ENCODE data around the gene INSIG1. TPM values are rescaled to one million over a fixed set of nuclear protein-coding genes. Genes with fewer than 3 reads are reported as not detected.

The INSIG1 gene
- total and polyA plus RNA-seq, 2 experiments from 2014 or later, result 30.7 to 40.3 TPM

DNA sequence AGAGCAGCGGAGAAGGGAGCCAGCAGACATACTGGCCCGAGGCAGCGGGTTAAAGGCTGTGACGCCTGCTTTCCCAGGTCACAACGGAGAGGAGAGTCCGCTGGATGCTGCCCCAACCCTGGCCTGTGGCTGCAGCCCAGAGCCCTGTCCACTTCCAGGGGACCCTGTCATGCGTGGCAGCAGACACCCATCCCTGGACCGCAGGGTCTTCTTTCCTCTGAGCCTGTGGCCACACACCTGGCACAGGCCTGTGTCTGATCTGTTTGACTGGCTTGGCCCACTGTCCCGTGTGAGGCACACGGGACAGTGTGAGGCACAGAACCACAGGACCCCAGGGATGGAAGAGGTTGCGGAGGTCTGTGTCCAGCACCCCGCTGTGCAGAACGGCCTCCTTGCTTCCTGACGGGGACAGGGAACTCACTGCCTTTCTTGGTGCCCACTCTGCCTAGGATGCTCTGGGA is 42.4 kb downstream of the INSIG1 start:
- Histone ChIP-seq H3K4me2 (ENCODE audit: unreplicated experiment) (no peak overlapping the region), H3K4me3 (no peak overlapping the region), H3K36me3 (ENCODE audit: low read depth) (no peaks in the 10 kb centered on the region), H3K27me3 (replicated peaks; ENCODE audit: insufficient read depth) (peaks cover 14% of the 10 kb centered on the region), H3F3A (ENCODE audit: insufficient read depth) (no peaks in the 10 kb centered on the region), H3K27ac (no peak overlapping the region), H3K9me3 (ENCODE audit: low read depth) (no peaks in the 10 kb centered on the region), H2AFZ (no peak overlapping the region), H3K79me2 (ENCODE audit: insufficient read depth) (no peaks in the 10 kb centered on the region), H4K20me1 (ENCODE audit: insufficient read depth) (no peaks in the 10 kb centered on the region), H3K4me1 (ENCODE audit: insufficient read depth) (no peaks in the 10 kb centered on the region), H3K9me2 (ENCODE audit: insufficient read depth) (no peaks in the 10 kb centered on the region), H3K9ac (no peak overlapping the region)
- no peak for DNase-seq
- in situ Hi-C loops (cut with MboI), result loop anchor here (5.0 to 10.0 kb wide), 2 partner anchors 153 to 435 kb away; no protein-coding TSS in a partner anchor
- 63 to 72% methylated on average over 14 of the region's 14 CpGs for WGBS, 2 experiments (ENCODE audit: low coverage in 1 of 2, low lambda C conversion rate in 2 of 2, missing lambda C conversion rate in 2 of 2)
- TF ChIP-seq EZH2phosphoT487 (IDR thresholded peaks at IDR 0.05; ENCODE audit: insufficient read depth, low read depth) (no peak), EZH2 (IDR thresholded peaks at IDR 0.05; ENCODE audit: insufficient read depth, poor library complexity, severe bottlenecking) (no peak)

DNA sequence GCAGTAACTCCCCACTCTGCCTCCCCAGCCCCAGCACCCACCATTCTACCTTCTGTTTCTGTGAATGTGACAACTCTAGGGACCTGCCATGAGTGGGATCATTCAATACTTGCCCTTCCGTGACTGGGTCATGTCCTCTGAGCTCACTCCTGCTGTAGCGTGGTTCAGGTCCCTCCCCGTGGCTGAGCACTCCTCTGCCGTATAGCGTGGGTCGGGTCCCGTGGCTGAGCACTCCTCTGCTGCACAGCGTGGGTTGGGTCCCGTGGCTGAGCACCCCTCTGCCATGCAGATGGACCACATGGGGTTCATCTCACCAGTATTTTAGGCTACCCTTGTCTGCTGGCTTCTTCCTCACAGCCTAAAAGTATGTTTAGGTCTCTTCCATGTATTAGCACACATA is 43.0 kb downstream of the INSIG1 start:
- no peaks in the 10 kb centered on the region for H4K20me1 ChIP-seq (ENCODE audit: insufficient read depth)
- H3K79me2 ChIP-seq (ENCODE audit: insufficient read depth), result no peaks in the 10 kb centered on the region
- in situ Hi-C loops (cut with MboI), result loop anchor here (5.0 to 10.0 kb wide), 2 partner anchors 153 to 436 kb away; no protein-coding TSS in a partner anchor

DNA sequence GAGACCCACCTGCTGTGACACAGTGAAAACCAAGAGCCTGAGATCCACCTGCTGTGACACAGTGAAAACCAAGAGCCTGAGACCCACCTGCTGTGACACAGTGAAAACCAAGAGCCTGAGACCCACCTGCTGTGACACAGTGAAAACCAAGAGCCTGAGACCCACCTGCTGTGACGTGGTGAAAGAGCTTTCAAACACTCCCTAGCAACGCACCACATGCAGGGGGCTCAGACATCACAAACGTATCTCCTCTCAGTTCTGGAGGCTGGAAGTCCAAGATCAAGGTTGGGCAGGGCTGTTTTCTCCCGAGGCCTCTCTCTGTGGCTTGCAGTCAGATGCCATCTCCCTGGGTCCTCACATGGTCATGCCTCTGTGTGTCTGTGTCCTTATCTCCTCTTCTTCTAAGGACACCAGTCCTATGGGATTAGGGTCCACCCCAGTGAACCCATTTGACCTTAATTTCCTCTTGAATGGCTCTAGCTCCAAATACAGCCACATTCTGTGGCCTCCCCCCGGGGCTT is 43.8 kb downstream of the INSIG1 start:
- no peaks in the 10 kb centered on the region for H3K9me2 ChIP-seq (ENCODE audit: insufficient read depth)
- H3K4me1 ChIP-seq (ENCODE audit: insufficient read depth), result no peaks in the 10 kb centered on the region
- no peaks in the 10 kb centered on the region for H3K79me2 ChIP-seq (ENCODE audit: insufficient read depth)
- H3F3A ChIP-seq (ENCODE audit: insufficient read depth), result no peaks in the 10 kb centered on the region
- H3K27me3 ChIP-seq (replicated peaks; ENCODE audit: insufficient read depth), result peaks cover 5% of the 10 kb centered on the region; the same call in 1 of the 2 replicates
- H3K4me3 ChIP-seq, result no peak overlapping the region
- no peaks in the 10 kb centered on the region for H3K36me3 ChIP-seq (ENCODE audit: low read depth)
- TF ChIP-seq EZH2 (IDR thresholded peaks at IDR 0.05; ENCODE audit: insufficient read depth, poor library complexity, severe bottlenecking) (no peak), EZH2phosphoT487 (IDR thresholded peaks at IDR 0.05; ENCODE audit: insufficient read depth, low read depth) (no peak)
- no peak for DNase-seq
- no peaks in the 10 kb centered on the region for H4K20me1 ChIP-seq (ENCODE audit: insufficient read depth)
- in situ Hi-C loops (cut with MboI), result loop anchor here (5.0 to 10.0 kb wide), 2 partner anchors 154 to 437 kb away; no protein-coding TSS in a partner anchor
- no peaks in the 10 kb centered on the region for H3K9me3 ChIP-seq (ENCODE audit: low read depth)
- H3K4me2 ChIP-seq (ENCODE audit: unreplicated experiment), result no peak overlapping the region
- H2AFZ ChIP-seq, result no peak overlapping the region
- no peak overlapping the region for H3K9ac ChIP-seq
- WGBS, 2 experiments (ENCODE audit: low coverage in 1 of 2, low lambda C conversion rate in 2 of 2, missing lambda C conversion rate in 2 of 2), result 7 to 25% methylated on average over 5 of the region's 5 CpGs
- H3K27ac ChIP-seq, result no peak overlapping the region

More for the DNA sequence above, 43.0 kb downstream of the INSIG1 start:
- Histone ChIP-seq H2AFZ (no peak overlapping the region), H3K9me2 (ENCODE audit: insufficient read depth) (no peaks in the 10 kb centered on the region), H3K27ac (no peak overlapping the region), H3K4me2 (ENCODE audit: unreplicated experiment) (no peak overlapping the region), H3F3A (ENCODE audit: insufficient read depth) (no peaks in the 10 kb centered on the region), H3K4me1 (ENCODE audit: insufficient read depth) (no peaks in the 10 kb centered on the region), H3K4me3 (no peak overlapping the region), H3K27me3 (replicated peaks; ENCODE audit: insufficient read depth) (peaks cover 11% of the 10 kb centered on the region), H3K36me3 (ENCODE audit: low read depth) (no peaks in the 10 kb centered on the region), H3K9ac (no peak overlapping the region), H3K9me3 (ENCODE audit: low read depth) (no peaks in the 10 kb centered on the region)
- DNase-seq, result no peak
- TF ChIP-seq EZH2 (IDR thresholded peaks at IDR 0.05; ENCODE audit: insufficient read depth, poor library complexity, severe bottlenecking), result no peak
- TF ChIP-seq EZH2phosphoT487 (IDR thresholded peaks at IDR 0.05; ENCODE audit: insufficient read depth, low read depth), result no peak
- 50 to 51% methylated on average over 9 of the region's 9 CpGs for WGBS, 2 experiments (ENCODE audit: low coverage in 1 of 2, low lambda C conversion rate in 2 of 2, missing lambda C conversion rate in 2 of 2)

DNA sequence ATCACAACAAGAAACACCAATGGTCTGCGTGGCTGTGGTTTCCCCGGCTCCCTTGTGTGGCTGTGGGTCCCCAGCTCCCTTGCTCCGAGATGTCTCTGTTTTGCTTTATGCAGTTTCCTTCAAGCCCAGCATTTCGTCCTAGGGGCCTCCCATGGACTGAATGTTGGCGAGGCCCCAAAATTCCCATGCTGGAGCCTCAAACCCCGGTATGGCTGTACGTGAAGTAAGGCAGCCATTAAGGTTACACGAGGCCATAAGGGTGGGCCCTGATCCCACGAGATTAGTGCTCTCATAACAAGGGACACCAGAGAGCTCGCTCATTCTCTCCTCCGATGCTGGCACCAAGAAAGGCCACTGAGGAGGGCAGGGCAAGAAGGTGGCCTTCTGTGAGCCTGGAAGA is 44.6 kb downstream of the INSIG1 start:
- no peak for DNase-seq

More for the DNA sequence above, 44.6 kb downstream of the INSIG1 start:
- TF ChIP-seq EZH2 (IDR thresholded peaks at IDR 0.05; ENCODE audit: insufficient read depth, poor library complexity, severe bottlenecking), result no peak
- no peak for TF ChIP-seq EZH2phosphoT487 (IDR thresholded peaks at IDR 0.05; ENCODE audit: insufficient read depth, low read depth)
- Histone ChIP-seq H3K36me3 (ENCODE audit: low read depth) (no peaks in the 10 kb centered on the region), H3K4me3 (no peak overlapping the region), H3K27me3 (replicated peaks; ENCODE audit: insufficient read depth) (0 out of 2 replicates have a peak, but pooled peaks cover 5% of the 10 kb centered on the region), H3K9me3 (ENCODE audit: low read depth) (no peaks in the 10 kb centered on the region), H3K9me2 (ENCODE audit: insufficient read depth) (no peaks in the 10 kb centered on the region), H3K4me1 (ENCODE audit: insufficient read depth) (no peaks in the 10 kb centered on the region), H4K20me1 (ENCODE audit: insufficient read depth) (no peaks in the 10 kb centered on the region), H3K27ac (no peak overlapping the region), H2AFZ (no peak overlapping the region), H3K79me2 (ENCODE audit: insufficient read depth) (no peaks in the 10 kb centered on the region), H3K9ac (no peak overlapping the region), H3F3A (ENCODE audit: insufficient read depth) (no peaks in the 10 kb centered on the region), H3K4me2 (ENCODE audit: unreplicated experiment) (no peak overlapping the region)
- in situ Hi-C loops (cut with MboI), result loop anchor here (5.0 to 10.0 kb wide), 2 partner anchors 155 to 438 kb away; no protein-coding TSS in a partner anchor
- WGBS, 2 experiments (ENCODE audit: low coverage in 1 of 2, low lambda C conversion rate in 2 of 2, missing lambda C conversion rate in 2 of 2), result 44 to 47% methylated on average over 11 of the region's 11 CpGs
